Measurements from ENCODE around the gene KLHL22. TPM values are rescaled to one million over a fixed set of nuclear protein-coding genes. Genes with fewer than 3 reads are reported as not detected.
"Not testable (repeated sequence)": the region's sequence is repeated elsewhere in the genome, so short reads cannot be mapped to it uniquely, and the experiment has no call there.

Gene KLHL22
- total RNA-seq, 3 donors from 2014 or later = 4.6 to 5.8 (median 5.7) TPM

DNA sequence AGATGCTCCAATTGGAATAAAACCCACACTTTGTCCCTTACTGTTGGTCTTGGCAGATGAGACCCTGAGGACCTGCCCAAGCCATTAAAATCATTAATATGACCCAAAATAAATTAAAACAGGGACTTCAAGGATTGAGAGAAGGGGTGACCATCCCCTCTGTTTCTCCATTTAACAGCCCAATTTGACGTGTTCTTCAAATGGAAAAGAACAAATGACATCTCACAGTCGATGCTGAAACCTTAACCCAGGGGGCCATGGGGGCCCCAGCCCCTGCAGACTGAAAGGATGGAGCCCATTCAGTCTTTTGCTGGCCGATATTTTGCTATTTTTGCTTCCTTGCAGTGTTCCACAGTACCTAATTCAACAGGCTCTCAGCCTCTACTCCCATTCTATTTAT lies 81.1 kb downstream of the KLHL22 start:
- no peaks in the 10 kb centered on the region for H3K9me3 Mint-ChIP-seq
- H3K36me3 Mint-ChIP-seq (ENCODE audit: insufficient read depth) = no peaks in the 10 kb centered on the region
- no peaks in the 10 kb centered on the region for H3K4me1 Mint-ChIP-seq (ENCODE audit: low read depth)
- no peak overlapping the region for H3K4me3 Mint-ChIP-seq
- H3K27me3 Mint-ChIP-seq (ENCODE audit: low read depth) = peaks cover 3% of the 10 kb centered on the region
- DNase-seq (no peak), ATAC-seq (no peak)

- Mint-ChIP-seq H3K4me3 (no peak overlapping the region), H3K4me1 (ENCODE audit: low read depth) (no peaks in the 10 kb centered on the region), H3K36me3 (ENCODE audit: insufficient read depth) (no peaks in the 10 kb centered on the region), H3K27me3 (ENCODE audit: low read depth) (peaks cover 3% of the 10 kb centered on the region), H3K9me3 (no peaks in the 10 kb centered on the region)
- no peak for DNase-seq
- ATAC-seq = no peak
Observed at GRCh38 chr22:20414059-20414440, 81.5 kb downstream of the KLHL22 start.

GRCh38 chr22:20413217-20414058 lies 82.2 kb downstream of the KLHL22 start:
- Mint-ChIP-seq H3K4me3 (no peak overlapping the region), H3K27me3 (ENCODE audit: low read depth) (peaks cover 3% of the 10 kb centered on the region), H3K4me1 (ENCODE audit: low read depth) (no peaks in the 10 kb centered on the region), H3K9me3 (no peaks in the 10 kb centered on the region), H3K36me3 (ENCODE audit: insufficient read depth) (peaks cover 3% of the 10 kb centered on the region)
- ATAC-seq = no peak
- DNase-seq = no peak

DNA sequence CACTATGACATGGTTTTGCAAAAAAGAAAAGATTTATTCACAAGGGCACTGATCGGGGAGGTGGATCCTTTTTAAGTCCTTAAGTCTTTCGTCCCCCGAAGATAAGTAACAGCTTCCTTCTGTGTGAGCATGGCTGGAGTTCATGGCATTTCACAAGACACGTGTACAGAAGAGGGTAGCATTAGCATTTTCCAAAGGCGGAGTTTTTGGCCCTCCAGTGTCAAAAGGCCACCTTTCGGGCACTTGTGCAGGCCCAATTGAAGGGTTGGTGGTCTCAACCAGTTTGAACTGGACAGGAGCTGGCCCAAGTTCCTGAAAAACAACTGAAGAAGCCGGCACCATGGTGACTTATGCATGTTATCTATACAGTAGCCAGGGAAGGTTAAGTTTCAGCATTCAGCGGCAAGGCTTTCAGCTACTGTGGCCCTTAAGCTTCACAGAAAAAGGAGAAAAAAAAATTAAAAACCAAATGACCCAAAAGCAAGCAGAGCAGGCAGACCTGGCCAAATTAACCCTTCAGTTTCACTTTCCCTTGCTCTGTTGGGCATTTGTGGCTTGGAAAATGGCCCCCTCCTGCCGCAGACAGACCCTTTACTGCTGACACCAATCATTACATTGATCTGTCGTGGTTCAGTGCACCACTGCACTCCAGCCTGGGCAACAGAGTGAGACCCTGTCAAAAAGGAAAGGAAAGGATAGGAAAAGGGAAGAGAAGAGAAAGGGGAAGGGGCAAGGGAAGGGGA lies 83.0 kb downstream of the KLHL22 start:
- peaks cover 3% of the 10 kb centered on the region for H3K36me3 Mint-ChIP-seq (ENCODE audit: insufficient read depth)
- no peak overlapping the region for H3K4me3 Mint-ChIP-seq
- no peaks in the 10 kb centered on the region for H3K4me1 Mint-ChIP-seq (ENCODE audit: low read depth)
- peaks cover 3% of the 10 kb centered on the region for H3K27me3 Mint-ChIP-seq (ENCODE audit: low read depth)
- ATAC-seq = no peak
- DNase-seq = no peak
- no peaks in the 10 kb centered on the region for H3K9me3 Mint-ChIP-seq

GRCh38 chr22:20409385-20409784 lies 86.2 kb downstream of the KLHL22 start:
- H3K27me3 Mint-ChIP-seq (ENCODE audit: low read depth); H3K9me3 Mint-ChIP-seq; H3K4me1 Mint-ChIP-seq (ENCODE audit: low read depth); H3K4me3 Mint-ChIP-seq; DNase-seq; ATAC-seq: not testable (repeated sequence)
- H3K36me3 Mint-ChIP-seq (ENCODE audit: insufficient read depth) = peaks cover 19% of the 10 kb centered on the region

GRCh38 chr22:20408891-20409290 lies 86.7 kb downstream of the KLHL22 start:
- peaks cover 20% of the 10 kb centered on the region for H3K36me3 Mint-ChIP-seq (ENCODE audit: insufficient read depth)
- DNase-seq (no peak), ATAC-seq (no peak)
- no peak overlapping the region for H3K4me3 Mint-ChIP-seq
- peaks cover 1% of the 10 kb centered on the region for H3K4me1 Mint-ChIP-seq (ENCODE audit: low read depth)
- H3K9me3 Mint-ChIP-seq = no peaks in the 10 kb centered on the region
- H3K27me3 Mint-ChIP-seq (ENCODE audit: low read depth) = no peaks in the 10 kb centered on the region

DNA sequence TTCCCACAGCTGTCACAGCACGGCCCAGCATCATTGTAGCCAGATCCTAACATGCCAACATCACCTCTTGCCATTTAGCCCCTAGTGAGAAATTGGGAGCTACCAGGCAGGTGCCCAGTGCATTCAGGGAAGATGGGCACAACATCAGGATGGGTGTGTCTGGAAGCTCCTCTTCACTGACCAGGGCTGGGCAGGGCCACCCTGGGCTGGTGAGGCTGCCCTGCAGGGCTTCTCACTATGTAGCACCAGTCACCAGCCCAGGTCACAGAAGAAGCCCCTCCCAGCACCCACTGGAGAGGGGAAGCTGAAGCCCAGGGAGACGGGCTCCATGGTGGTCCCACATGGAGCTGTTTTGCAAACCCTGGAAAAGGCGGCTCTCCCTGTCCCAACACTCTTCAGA lies 87.8 kb downstream of the KLHL22 start:
- no peak overlapping the region for H3K4me3 Mint-ChIP-seq
- no peak for DNase-seq
- ATAC-seq = no peak
- H3K4me1 Mint-ChIP-seq (ENCODE audit: low read depth) = peaks cover 8% of the 10 kb centered on the region
- H3K9me3 Mint-ChIP-seq = no peaks in the 10 kb centered on the region
- peaks cover 28% of the 10 kb centered on the region for H3K36me3 Mint-ChIP-seq (ENCODE audit: insufficient read depth)
- no peaks in the 10 kb centered on the region for H3K27me3 Mint-ChIP-seq (ENCODE audit: low read depth)

GRCh38 chr22:20406686-20407408 lies 88.7 kb downstream of the KLHL22 start:
- peaks cover 28% of the 10 kb centered on the region for H3K36me3 Mint-ChIP-seq (ENCODE audit: insufficient read depth)
- DNase-seq (no peak), ATAC-seq (no peak)
- no peaks in the 10 kb centered on the region for H3K27me3 Mint-ChIP-seq (ENCODE audit: low read depth)
- no peak overlapping the region for H3K4me3 Mint-ChIP-seq
- no peaks in the 10 kb centered on the region for H3K9me3 Mint-ChIP-seq
- peaks cover 8% of the 10 kb centered on the region for H3K4me1 Mint-ChIP-seq (ENCODE audit: low read depth)

- DNase-seq (no peak), ATAC-seq (no peak)
- no peaks in the 10 kb centered on the region for H3K9me3 Mint-ChIP-seq
- H3K4me3 Mint-ChIP-seq = no peak overlapping the region
- peaks cover 28% of the 10 kb centered on the region for H3K36me3 Mint-ChIP-seq (ENCODE audit: insufficient read depth)
- no peaks in the 10 kb centered on the region for H3K27me3 Mint-ChIP-seq (ENCODE audit: low read depth)
- H3K4me1 Mint-ChIP-seq (ENCODE audit: low read depth) = peaks cover 8% of the 10 kb centered on the region
Observed at GRCh38 chr22:20405931-20406685, 89.5 kb downstream of the KLHL22 start.

GRCh38 chr22:20405291-20405930 lies 90.2 kb downstream of the KLHL22 start:
- ATAC-seq (no peak), DNase-seq (no peak)
- peaks cover 32% of the 10 kb centered on the region for H3K36me3 Mint-ChIP-seq (ENCODE audit: insufficient read depth)
- H3K27me3 Mint-ChIP-seq (ENCODE audit: low read depth) = no peaks in the 10 kb centered on the region
- no peaks in the 10 kb centered on the region for H3K9me3 Mint-ChIP-seq
- H3K4me3 Mint-ChIP-seq = no peak overlapping the region
- H3K4me1 Mint-ChIP-seq (ENCODE audit: low read depth) = peaks cover 8% of the 10 kb centered on the region

DNA sequence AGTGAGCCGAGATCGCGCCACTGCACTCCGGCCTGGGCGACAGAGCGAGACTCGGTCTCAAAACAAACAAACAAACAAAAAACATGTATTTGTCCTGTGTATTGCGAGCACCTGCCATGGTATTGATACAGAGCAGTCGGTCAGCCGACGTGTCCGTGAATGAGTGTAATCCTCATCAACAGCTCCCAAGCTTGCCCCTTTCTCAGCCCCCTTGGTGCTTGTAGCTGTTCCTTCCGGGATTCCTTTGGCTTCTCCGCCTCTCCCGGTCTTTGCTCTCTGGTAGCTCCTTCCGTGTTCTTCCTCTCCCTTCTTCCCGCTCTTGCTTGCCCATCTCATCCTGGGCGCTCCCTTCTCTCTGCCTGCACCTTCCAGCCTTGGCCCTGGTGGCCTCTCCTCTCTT lies 90.7 kb downstream of the KLHL22 start:
- H3K4me1 Mint-ChIP-seq (ENCODE audit: low read depth) = peaks cover 8% of the 10 kb centered on the region
- H3K27me3 Mint-ChIP-seq (ENCODE audit: low read depth) = no peaks in the 10 kb centered on the region
- no peaks in the 10 kb centered on the region for H3K9me3 Mint-ChIP-seq
- H3K36me3 Mint-ChIP-seq (ENCODE audit: insufficient read depth) = peaks cover 32% of the 10 kb centered on the region
- H3K4me3 Mint-ChIP-seq = no peak overlapping the region
- ATAC-seq = no peak
- DNase-seq = no peak

DNA sequence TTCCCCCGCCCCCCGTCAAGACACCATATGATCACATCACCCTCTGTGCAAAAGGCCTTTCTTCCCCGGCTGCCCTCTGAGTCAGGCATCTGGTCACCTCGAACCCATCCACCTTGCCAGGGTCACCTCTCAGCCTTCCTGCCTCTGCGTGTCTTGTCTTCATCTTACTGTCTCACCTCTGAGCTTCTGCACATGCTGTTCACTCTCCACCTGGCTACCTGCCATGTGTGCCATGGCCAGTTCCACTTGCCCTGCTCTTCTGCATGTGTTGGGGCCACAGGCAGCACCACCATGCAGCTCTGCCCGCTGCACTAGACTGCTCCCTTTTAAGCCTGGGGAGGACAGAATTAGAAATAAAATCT lies 91.8 kb downstream of the KLHL22 start:
- Mint-ChIP-seq H3K4me1 (ENCODE audit: low read depth) (peaks cover 11% of the 10 kb centered on the region), H3K9me3 (no peaks in the 10 kb centered on the region), H3K27me3 (ENCODE audit: low read depth) (no peaks in the 10 kb centered on the region), H3K4me3 (no peak overlapping the region), H3K36me3 (ENCODE audit: insufficient read depth) (peaks cover 34% of the 10 kb centered on the region)
- DNase-seq (no peak), ATAC-seq (no peak)

GRCh38 chr22:20402960-20403778 lies 92.4 kb downstream of the KLHL22 start:
- DNase-seq (no peak), ATAC-seq (no peak)
- no peaks in the 10 kb centered on the region for H3K27me3 Mint-ChIP-seq (ENCODE audit: low read depth)

More at GRCh38 chr22:20402960-20403778, 92.4 kb downstream of the KLHL22 start:
- no peak overlapping the region for H3K4me3 Mint-ChIP-seq
- H3K4me1 Mint-ChIP-seq (ENCODE audit: low read depth) = peaks cover 11% of the 10 kb centered on the region
- H3K36me3 Mint-ChIP-seq (ENCODE audit: insufficient read depth) = peaks cover 32% of the 10 kb centered on the region
- no peaks in the 10 kb centered on the region for H3K9me3 Mint-ChIP-seq

Data from activated T-cell treated with anti-CD3 and anti-CD28 coated beads, Interleukin-2, amount 50 U/mL, for 4 hours (primary cell).